AG09319 (cell line): ENCODE data around the gene LYRM4.

Experiments
- DNase-seq: peaks from one replicate; pipeline ENCODE4 v3.0.0-alpha.2; 2010; ENCODE audit warnings: low read depth; ENCODE audit errors: extremely low read depth
- TF ChIP-seq, protein P1 (sequence below): IDR thresholded peaks from 2 replicates; pipeline ENCODE4 v1.5.1; 2011; ENCODE audit warnings: low read depth, mild to moderate bottlenecking, inconsistent platforms, low read length, moderate library complexity

LYRM4 gene

DNA sequence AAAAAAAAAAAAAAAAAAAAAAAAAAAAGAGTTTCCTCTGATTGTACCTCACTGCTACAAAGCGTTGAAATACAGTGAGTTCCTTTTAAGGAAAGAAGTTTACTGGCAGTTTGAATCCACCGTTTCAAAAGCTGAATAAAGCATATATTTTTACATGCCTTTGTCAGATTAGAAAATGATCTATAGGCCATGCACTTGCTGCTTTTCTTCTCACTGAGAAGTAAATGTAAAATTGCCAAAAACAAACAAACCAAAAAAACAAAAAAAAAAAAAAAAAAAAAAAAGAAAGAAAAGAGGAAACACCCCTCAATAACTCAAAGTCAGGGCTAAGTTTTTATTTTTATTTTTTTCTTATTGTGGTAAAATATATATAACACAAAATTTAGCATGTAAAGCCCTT, 81.9 kb downstream of the LYRM4 start:
- TF ChIP-seq, protein P1, sequence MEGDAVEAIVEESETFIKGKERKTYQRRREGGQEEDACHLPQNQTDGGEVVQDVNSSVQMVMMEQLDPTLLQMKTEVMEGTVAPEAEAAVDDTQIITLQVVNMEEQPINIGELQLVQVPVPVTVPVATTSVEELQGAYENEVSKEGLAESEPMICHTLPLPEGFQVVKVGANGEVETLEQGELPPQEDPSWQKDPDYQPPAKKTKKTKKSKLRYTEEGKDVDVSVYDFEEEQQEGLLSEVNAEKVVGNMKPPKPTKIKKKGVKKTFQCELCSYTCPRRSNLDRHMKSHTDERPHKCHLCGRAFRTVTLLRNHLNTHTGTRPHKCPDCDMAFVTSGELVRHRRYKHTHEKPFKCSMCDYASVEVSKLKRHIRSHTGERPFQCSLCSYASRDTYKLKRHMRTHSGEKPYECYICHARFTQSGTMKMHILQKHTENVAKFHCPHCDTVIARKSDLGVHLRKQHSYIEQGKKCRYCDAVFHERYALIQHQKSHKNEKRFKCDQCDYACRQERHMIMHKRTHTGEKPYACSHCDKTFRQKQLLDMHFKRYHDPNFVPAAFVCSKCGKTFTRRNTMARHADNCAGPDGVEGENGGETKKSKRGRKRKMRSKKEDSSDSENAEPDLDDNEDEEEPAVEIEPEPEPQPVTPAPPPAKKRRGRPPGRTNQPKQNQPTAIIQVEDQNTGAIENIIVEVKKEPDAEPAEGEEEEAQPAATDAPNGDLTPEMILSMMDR: no peak
- no peak for DNase-seq

DNA sequence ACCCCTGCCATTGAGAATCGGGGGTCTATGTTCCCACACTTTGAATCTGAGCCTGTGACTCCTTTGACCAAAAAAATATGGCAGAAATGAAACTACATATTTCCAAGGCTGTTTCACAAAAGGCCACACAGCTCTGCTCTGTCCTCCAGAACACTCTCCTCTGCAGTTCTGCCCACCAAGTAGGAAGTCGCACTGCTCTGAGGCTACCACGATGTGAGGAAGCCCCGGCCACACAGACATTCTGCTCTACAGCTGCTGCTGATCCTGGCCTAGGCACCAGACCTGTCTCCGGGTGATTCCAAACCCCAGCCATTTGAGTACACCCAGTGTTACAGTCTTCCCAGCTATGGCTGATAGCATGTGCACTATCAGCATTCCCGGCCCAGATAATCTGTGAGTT, 85.1 kb downstream of the LYRM4 start:
- no peak for DNase-seq
- TF ChIP-seq, protein P1: no peak

DNA sequence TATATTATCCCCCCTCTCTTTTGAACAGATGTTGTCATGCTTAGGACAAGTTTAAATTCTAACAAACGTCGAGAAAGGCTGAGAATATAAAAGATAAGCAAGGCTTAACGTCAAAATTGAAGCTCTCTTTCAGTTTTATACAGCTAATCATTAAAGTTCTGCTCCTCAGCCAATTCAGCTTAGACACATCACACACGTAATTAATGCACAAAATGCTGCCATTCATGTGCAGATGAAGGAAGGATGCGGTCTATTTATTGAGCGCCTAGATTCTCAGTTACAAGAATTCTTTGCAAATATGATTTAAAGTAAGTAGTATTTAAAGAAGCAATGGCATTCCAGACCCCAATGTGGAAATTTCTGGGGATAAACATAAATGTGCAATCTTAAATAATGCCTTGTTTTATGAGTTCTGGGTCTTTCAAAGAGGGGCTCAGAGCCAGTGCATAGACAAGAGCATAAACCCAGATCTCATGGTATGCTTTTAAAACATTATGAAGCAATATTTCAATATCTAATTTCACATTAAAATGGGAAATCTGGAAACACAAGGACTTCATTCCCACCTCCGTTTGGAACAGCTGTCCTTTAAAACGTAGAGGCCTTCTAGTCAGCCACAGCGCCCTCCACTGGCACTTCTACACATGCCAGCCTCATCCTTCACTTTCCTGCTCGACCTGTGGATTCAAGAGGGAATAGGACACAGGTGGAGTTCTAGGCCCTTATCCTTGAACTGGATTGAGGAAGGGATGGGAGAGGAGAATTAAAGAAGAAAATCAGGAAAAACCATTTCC, 85.8 kb downstream of the LYRM4 start:
- TF ChIP-seq, protein P1: no peak; the same call in none of the 2 replicates
- DNase-seq: no peak

DNA sequence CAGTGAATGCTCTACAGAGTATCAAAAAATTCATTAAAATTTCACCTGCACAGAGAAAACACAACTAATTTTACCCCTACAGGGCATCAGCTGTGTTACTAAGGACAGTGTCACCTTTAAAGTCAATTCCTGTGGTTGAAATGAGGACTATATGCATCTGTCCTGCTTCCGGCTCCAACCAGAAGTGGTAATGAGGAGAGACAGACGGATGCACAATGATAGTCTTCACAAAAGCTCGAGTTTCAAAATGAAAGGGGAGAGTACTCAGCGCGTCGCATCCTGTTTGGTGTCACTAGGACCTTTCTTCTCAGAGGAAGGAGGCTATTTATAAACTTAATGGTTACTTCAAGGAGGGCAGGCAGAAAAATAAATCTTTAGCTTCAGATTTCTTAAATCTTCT, 86.5 kb downstream of the LYRM4 start:
- TF ChIP-seq, protein P1: no peak
- DNase-seq: no peak

DNA sequence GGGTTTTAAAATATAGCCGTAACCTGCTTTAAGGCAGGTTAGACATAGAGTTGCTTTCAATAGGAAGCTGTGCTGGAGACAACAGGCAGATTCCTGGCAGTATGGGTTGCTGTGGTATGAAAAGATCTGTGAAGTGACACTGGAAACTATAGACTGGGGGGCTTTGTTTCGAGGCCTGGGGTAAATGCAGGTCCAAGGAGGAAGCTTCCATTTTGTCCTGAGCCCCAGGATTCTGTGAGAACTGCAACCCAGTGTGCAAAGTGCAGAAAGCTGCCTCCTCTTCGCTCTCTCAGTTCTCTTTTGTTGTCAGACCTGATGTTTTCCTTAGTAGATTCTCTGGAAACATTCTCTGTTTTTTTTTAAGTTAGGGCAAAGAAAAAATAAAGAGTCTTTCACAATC, 86.9 kb downstream of the LYRM4 start:
- TF ChIP-seq, protein P1: no peak
- no peak for DNase-seq

DNA sequence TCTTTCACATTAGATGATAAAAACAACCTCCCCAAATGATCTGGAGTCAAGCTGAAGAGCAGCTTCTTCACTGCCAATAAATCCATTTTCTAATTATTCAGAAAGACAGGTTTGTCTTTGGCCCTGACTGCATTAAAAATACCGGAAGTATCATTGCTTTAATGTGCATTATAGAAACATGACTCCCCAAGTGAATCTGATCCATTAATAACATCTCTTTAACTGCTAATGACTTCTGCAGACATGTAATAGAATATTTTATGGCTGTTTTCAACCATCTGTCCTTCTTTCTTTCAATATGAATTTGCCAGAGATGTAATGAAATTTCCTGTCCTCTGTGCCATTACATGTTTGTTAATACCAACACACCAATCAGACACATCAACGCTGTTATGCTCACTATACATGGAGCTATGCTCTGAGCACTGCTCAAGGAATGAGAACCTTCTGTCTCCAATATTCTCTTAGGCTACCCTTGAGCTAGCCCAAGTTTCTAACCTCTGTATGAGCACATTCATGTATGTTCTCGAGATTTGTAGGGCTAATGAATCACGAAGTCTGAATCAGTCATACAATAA, 87.8 kb downstream of the LYRM4 start:
- no peak for DNase-seq
- TF ChIP-seq, protein P1: no peak

DNA sequence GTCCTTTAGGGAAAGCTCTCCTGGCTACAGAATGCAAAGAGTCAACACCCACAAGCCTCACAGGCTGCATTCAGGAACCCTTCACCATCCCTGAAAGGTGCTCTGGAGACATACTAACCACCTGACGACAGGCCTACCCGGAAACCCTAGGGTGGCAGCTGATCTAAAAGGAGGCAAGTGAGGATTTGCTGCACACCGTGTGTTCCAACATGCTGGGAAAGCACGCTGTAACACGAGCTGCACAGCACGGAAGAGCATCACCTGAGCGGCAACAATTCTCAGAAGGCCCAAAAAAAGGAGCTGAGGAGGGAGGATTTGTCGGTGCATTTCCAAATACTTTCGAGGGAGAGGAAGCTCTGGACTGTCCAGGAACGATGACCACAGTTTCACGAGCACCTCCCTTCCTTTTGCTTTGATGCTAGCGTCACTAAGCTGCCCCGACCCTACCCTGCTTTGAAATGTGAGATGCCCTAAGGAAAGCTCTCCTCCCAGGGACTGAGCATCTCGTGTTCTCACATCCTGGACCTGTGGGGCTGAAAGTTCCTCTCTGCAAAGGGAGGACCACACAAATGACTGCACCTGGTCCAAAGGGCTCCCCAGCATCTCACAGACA, 88.6 kb downstream of the LYRM4 start:
- TF ChIP-seq, protein P1: no peak
- no peak for DNase-seq
